Cerebellar nuclear complex (tissue), 1 donor: ENCODE measurements around the gene ZDHHC17.

ENCODE experiments used
- DNase-seq, 2 experiments: peaks; one replicate each; lab custom pipeline; 2025; lab: John Stamatoyannopoulos, UW

Gene ZDHHC17

DNA sequence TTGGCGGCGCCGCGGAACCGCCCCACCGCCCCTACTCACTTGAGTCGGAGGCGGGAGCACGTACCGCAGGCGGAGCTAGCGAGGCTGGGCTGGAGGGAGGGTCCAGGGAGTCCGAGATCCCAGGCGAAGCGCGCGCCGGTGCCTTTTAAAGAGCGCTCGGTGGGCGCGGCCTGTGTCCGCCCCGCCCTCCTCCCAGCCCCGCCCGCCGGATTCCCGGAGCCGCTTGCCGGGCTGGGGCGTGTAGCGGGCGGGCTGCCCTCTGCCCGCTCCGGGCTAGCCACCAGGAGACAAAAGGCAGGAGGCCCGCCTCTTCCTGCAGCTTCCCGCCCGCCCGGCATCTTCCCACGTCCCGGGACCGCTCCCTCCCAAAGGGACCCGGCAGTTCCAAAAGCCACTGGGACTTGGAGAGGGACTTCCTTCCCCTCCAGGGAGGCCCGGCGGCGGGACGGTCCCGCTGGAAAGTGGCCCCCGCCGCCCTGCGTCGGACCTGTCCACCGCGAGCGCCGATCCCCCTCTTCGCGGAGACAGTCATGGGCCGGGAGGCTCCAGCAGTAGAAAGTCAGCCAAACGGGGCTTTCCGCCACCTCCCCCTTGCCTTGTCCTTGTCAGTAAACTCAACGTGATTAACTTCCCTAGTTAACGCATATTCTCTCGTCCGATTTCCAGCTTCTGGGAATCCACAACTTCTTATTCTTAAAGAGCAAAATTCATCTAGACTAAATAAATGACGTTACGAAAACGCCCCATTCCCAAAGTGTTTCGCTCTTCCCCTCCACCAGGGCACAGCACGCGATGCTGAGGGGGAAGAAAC lies 115.2 kb downstream of the ZDHHC17 start, which contains the start of gene CSRP2:
Gene CSRP2 (minus strand): TSS at position 121 of the 811 bp plus-strand sequence. CDS start 12,759 bp downstream, outside the sequence.
- DNase-seq = no peak

DNA sequence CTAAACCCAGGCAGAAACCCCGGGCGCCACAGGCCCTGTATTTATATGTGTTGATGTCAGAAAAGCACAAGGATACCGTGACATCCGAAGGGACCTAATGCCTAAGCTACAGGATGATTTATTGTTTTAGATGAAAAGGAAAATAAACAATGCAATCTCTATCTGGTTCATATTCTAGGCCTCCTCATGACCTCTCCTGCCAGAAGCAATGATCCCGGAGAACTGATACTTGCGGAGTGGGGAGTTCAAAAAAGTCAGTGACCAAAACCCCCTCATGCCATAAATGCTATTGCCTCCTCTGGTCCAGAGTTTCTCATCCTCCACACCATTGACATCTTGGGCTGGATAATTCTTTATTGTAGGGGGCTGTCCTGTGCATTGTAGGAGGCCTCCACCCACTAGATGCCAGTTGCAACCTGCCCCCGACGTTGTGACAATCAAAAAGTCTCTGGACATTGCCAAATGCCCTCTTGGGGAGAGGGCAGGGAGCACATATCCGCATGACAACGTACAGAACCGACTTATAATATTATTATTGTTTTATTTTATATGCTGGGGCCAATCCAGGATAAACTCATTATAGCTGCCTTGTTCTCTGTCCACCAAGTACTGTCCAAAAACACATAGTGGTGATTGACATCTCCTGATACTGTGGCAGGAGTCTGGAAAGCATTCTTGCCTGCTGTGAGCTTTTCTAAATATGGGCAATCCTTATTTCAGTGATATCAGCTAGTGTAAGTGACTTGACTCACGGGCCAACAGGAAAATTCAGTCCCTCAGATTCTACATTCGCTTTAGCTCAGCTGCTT lies 116.0 kb downstream of the ZDHHC17 start:
- DNase-seq = no peak

DNA sequence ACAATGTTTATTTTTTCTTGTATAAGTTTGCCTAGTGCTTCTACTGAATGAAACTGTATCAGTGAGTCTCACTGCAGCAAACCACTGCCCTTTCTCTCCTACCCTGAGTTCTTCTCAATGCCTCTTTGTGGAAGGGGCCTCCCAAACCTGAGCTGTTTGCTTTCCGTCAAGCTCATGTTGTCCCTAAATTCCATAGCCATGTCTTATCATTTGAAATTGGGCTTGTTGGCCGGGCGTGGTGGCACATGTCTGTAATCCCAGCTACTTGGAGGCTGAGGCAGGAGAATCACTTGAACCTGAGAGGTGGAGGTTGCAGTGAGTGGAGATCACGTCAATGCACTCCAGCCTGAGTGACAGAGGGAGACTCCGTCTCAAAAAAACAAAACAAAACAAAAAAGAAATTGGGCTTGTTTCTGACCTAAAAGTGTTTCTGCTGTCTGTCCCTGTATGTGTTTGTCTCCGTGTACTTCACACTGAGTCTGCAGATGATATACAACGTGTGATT lies 116.7 kb downstream of the ZDHHC17 start:
- no peak for DNase-seq

DNA sequence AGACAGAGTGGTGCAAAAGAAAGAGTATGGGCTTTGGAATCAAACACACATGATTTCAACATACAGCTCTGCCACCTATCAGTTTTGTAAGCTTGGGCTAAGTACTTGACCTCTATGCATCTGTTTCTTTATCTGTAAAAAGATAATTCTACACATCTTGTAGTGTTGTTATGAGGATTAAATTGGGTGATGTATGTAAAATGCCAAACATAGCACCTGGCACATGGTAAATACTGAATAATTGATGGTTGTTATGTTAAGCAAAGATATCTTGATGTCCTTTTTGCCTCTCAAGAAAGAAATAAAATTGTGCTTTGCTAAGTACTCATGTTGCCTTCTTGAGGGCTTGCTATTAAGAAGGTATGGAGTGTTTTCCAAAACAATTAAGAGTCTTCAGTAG lies 117.2 kb downstream of the ZDHHC17 start:
- DNase-seq = no peak

DNA sequence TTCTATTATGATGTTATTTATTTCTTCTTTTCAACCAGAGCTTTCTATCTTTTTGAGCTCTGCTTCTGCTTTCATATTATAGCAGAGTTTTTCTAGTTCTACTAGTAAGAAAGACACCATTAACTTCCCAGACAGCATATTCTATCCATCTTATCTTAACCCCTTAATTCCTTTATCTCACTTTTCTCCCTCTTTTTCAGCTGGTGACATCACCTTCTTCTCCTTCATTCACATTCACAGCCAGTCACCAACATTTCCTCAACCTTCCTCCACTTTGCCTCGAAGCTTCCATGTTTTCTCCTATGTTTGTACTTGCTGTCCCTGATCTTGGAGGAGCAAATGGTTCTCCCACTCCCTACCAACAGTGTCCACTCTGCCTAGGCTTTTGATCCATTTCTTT lies 118.5 kb downstream of the ZDHHC17 start:
- no peak for DNase-seq

DNA sequence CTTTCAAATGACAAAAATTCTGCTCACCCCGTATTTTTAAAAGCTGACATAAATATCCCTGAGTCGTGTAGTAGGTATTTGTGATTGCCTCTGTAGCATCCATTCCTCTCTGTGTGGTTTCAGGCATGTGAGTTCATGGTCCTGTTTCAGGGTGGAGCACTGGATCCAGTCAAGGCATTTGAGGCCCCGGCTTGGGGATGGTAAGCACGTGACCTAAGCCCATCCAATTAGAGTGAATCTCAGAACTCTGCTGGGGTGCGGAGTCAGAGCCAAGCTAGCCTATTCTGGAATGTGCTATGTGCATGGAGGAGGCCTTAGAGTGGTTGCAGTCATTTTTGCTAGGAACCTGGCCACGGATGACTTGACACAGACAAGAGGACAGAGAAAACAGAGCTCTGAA lies 119.2 kb downstream of the ZDHHC17 start:
- no peak for DNase-seq

DNA sequence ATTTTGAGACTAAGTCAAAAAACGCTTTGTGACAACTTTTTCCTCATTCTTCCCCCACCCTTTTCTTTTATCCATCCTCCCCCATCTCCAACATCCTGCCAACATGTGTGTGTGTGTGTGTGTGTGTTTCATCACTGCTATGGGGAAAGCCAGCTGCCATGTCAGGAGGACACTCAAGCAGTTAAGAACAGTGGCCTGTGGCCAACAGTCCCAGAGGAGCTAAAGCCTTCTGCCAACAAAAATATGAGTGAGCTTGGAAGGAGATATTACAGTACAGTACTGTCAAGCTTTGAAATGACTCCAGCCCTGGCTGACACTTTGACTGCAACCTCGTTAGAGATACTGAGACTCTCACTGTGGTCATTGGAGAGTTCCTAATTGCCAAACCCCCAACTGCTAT lies 119.9 kb downstream of the ZDHHC17 start:
- DNase-seq = no peak

DNA sequence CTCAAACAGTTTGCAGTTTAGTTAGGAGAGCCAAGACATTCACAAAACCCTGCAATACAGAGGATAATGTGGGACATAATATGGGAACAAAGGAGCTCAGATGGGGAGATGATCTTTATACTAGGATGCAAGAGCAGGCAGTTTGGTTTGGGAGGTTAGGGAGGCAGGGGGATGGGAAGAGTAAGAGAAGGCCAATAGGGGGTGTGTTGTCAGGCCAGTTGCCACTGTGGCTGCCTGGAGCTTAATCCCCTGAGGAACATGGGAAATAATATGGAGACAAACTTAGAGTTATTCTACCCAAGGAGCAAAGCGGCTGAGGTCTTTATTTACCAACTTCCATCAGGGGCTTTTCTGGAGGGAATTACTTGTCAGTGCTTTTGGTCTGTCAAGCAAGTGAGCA lies 124.9 kb downstream of the ZDHHC17 start:
- no peak for DNase-seq

DNA sequence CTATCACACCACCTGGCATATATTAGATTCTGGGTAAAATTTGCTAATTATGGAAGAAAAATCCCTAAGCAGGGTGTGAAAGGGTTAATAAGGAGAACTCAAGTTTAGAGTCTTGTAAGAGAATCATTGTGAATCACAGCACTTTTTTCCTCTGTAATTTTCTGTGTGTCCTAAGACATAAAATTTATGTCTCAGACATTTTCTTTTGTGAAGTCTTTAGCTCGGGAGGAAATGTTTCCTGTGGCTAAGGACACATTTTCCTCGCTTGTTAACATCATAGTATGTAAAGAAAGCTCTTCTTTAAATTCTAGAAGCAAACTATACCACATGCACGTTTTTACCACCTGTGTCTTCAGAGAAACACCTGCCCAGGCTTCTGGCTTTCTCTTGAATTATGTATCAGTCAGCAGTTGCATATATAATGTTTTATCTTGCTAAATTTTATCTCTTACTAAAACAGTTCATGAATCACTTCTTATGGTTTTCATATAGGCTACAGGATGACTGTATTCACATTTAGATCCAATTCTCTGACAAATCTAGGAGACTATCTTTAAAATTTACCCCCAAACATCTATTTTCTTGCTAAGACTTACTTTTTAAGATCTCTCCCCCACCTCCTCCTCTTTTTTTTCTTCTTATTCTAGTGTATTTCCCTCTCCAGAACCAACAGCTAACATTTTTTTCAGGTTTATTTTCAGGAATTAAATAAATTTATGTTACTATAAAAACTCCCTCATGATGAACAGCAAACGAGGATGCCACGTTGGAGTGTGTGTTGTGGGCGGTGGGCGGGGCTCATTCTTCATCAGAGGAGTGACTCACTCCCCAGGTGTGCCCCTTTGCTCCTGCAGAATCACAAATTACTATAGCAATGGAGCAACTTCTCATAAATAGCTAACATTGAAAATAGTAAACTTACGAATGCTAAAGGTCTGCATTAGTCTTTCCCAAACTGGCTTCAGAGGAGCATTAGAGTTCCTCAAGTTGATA lies 126.5 kb downstream of the ZDHHC17 start:
- no peak for DNase-seq

DNA sequence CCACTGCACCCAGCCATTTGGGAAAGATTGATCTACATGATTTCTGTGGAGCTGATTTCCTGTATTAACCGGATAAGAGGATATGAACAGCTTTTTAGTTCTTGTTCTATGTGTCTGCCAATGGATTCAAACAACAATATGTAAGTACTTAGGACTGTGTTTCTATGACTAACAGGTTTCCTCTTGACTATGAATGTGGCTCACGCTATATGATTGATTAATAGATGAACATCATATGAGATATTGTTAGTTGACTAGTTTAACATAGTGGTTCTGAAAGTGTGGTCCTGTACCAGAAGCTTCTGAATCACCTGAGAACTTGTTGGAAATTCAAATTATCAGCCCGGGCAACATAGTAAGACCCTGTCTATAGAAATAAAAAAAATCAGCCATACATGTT lies 127.7 kb downstream of the ZDHHC17 start:
- no peak for DNase-seq

DNA sequence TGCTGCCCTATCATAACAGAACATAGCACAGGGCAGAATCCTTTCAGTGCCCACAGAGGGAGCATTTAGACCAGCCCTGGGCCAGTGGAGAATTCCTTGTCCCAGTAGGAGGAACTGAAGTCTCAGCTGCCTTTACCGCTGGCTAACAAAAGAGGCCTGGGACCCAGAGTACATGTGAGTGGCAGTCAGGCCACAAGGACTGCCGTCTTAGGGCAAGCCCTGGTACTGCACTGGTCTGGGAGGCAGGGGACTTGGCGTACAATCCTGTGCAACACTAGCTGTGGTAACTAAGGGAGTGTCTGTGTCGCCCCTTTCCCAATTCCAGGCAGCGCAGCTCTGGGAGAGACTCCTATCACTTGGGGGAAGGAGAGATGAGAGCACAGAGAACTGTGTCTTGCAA lies 131.9 kb downstream of the ZDHHC17 start:
- DNase-seq = no peak

DNA sequence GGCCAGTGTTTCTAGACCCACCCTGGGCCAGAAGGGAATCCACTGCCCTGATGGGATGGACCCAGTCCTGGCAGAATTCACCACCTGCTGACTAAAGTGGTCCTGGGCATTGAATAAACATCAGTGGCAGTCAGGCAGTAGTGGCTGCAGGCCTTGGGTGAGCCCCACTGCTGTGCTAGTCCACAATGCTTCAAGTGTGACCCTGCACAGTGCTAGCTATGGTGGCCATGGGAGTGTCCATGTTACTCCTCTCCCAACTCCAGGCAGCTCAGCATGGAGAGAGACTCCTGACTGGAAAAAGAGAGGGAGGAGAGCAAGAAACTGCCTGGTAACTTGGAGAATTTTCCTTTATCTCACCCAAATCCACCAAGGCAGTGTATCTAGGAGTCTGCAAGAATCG lies 132.4 kb downstream of the ZDHHC17 start:
- no peak for DNase-seq

DNA sequence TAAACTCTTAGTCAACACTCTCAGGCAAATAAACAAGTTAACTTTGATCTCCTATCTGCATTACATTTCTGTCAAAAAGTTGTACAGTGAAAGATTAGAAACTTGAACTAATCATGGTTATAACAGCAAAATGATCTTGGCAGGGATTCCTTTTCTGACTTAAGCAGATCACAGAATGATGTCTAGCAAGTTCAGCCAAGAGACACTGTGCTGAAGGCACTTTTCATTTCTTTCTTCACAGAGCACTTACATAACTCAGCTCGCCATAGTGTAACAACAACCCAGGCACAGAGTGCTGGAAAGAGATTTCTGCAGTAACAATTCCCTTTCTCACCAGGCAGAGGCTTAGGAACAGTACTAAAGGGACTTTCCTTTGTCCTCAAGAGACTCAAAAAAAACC lies 134.5 kb downstream of the ZDHHC17 start:
- no peak for DNase-seq

DNA sequence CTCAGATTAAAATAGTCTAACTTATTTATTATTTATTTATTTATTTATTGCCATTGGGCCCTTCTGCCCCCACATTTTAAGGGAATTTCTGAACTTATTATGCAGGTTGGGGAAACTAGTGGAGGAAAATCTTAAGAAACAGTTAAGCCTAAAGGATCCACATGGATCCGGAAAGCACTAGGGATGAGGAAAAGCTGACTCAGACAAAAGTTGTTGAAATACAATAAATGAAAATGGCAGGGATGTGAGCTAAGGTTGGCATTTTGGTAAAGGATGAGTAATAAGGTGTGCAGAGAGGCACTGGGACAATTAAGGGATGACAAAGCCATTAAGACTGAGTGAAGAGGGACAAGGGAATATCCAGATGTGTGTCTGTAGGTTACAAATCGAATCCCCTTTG lies 135.6 kb downstream of the ZDHHC17 start:
- DNase-seq = no peak

DNA sequence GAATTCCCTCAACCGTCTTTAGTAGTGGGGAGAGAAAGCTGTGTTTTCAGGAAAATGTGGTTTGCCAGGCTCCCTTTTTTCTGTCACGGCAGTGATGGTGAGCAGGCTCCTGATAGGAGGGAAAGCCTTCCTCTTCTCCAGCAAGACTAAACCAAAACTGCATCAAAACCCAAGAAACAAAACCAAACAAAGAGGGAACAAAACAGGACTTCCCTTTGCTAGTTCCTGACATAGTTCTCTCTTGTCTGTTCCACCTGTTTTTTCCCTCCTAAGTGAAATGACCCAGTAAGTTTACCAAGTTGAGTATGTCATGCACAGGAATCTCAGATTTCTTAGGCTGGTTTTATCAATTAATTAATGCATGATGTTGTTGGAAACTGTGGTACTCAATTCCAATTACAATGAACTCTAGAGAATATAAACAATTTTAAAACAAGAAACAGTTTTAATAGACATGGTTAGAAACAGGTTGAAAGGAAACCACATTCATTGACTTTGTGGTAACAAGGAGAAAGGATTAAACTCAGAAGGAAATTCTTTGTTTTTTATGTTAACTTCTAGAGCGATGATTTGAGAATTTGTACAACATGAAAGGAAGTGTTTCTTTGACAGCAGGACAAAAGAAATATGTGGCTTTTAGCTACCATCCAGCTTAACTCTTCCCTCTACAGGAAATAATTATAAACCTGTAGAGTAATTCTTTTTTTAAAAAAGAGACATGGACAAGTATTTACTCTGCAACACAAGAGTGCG lies 137.9 kb downstream of the ZDHHC17 start:
- DNase-seq = no peak
